Measurements from ENCODE around the gene MTFMT.

- TF ChIP-seq CTCF (conservative IDR thresholded peaks at IDR 0.05 in 1 of 2, IDR thresholded peaks at IDR 0.05 in 1 of 2; ENCODE audit: low read depth in 1 of 2, low read length in 2 of 2) (no peak), EZH2 (IDR thresholded peaks at IDR 0.05; ENCODE audit: low read length, missing control alignments) (no peak)
Observed at GRCh38 chr15:65072027-65072426, 42.6 kb upstream of the MTFMT start.

Measured in fibroblast of lung (primary cell).